AG09309 (cell line): Measurements from ENCODE around the gene MYL10.
"Not testable (repeated sequence)": the region's sequence is repeated elsewhere in the genome, so short reads cannot be mapped to it uniquely, and the experiment has no call there.

Experiments
- DNase-seq: peaks from one replicate; pipeline ENCODE4 v3.0.0-alpha.2; 2010; ENCODE audit warnings: low read depth
- H3K4me3 ChIP-seq: 2 replicates; pipeline ENCODE4 v1.5.1; 2011; ENCODE audit warnings: mild to moderate bottlenecking, low read depth, low read length, moderate library complexity; ENCODE audit not compliant: control insufficient read depth
- CTCF ChIP-seq: IDR thresholded peaks from 2 replicates; pipeline ENCODE4 v1.5.1; 2011; ENCODE audit warnings: mild to moderate bottlenecking, low read depth, low read length, inconsistent platforms; ENCODE audit not compliant: insufficient read depth, control insufficient read depth; ENCODE audit errors: missing control alignments

The MYL10 gene

DNA sequence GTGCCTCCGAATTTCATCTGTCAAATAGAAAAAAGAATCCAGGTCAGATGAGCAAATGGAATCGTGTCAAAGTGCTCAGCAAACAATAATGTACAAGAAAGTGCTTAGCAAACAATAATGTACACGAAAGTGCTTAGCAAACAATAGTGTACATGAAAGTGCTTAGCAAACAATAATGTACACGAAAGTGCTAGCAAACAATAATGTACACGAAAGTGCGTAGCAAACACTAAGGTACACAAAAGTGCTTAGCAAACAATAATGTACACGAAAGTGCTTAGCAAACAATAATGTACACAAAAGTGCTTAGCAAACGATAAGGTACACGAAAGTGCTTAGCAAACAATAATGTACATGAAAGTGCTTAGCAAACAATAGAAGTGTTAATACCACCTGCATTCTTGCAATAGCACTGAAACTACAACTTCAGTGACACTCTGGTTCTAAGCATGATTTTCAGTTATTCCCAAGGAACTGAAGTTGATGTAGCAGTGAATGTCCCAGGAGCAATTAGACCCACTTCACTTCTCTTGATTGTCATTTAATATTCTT lies 33.4 kb upstream of the MYL10 start:
- TF ChIP-seq CTCF: no peak
- no peak overlapping the region for H3K4me3 ChIP-seq
- no peak for DNase-seq

DNA sequence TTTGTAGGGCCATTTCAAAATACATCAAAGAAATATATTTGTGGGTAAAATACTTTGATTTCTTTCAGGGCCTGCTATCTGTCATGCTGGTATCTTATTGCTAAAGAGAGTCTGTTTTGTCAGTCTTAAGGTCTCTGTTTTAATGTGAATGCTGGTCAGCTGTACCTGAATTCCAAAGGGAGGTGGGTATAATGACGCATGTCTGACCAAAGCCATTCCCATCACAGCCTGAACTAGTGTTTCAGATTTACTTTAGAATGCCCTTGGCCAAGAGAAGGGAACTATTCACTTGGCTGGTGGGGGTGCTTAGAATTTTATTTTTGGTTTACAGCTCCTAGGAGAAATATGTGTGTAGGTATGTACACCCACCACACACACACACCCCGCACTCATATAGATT lies 30.6 kb upstream of the MYL10 start:
- TF ChIP-seq CTCF: no peak
- no peak for DNase-seq
- no peak overlapping the region for H3K4me3 ChIP-seq

DNA sequence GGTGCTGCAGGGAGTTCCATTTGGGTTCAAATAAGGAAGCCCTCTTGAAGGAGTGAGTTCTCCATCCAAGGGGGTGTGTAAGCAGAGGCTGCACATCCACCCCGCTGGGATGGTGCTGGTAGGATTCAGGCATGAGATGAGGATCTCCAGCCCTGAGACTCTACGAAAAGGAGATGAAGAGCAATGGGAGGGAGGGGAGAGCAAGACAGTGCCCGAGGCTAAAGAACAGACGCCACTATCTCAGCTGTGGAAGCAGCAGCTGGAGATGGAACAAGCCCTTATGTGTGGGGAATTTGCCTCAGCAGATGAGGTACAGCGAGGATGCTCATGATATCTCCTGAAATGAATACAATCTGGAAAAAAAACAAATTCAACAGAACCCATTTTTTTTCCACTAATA lies 28.1 kb upstream of the MYL10 start:
- H3K4me3 ChIP-seq: no peak overlapping the region
- TF ChIP-seq CTCF: no peak
- no peak for DNase-seq

GRCh38 chr7:101651112-101651511 lies 22.0 kb upstream of the MYL10 start:
- no peak overlapping the region for H3K4me3 ChIP-seq
- no peak for DNase-seq
- no peak for TF ChIP-seq CTCF

DNA sequence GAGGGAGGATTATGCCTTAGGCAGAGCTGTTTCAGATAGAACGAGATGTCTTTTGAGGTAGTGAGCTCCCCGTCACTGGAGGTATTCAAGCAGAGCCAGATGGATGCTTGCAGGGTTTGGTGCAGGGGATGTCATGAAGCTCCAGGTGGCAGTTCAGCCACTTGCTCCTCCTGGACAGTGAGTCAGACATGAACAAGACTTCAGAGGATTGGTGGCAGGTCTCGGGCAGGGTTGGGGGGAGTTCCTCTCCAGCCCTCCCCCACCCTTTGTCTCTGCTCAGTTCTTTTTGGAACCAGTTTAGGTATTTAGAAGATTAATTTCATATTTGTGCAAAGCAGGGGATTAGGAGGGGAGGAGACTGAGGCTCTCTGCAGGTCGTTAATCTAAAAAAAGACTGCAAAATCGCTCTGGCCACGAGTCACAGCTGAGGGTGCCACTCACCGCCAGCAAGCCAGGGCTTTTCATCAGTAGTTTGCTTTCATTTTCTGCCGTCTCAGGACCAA lies 21.5 kb upstream of the MYL10 start:
- DNase-seq: no peak
- no peak overlapping the region for H3K4me3 ChIP-seq
- TF ChIP-seq CTCF: no peak

GRCh38 chr7:101647876-101648275 lies 18.8 kb upstream of the MYL10 start:
- not testable (repeated sequence) for H3K4me3 ChIP-seq, DNase-seq

- no peak for TF ChIP-seq CTCF
These were observed 16.9 kb upstream of the MYL10 start for GRCh38 chr7:101645951-101646350.

More at GRCh38 chr7:101645951-101646350, 16.9 kb upstream of the MYL10 start:
- no peak for DNase-seq
- no peak overlapping the region for H3K4me3 ChIP-seq
